Left colon (tissue), 2 donors: ENCODE results near the gene C2orf92. TPM values are rescaled to one million over a fixed set of nuclear protein-coding genes. Genes with fewer than 3 reads are reported as not detected.
"Not testable (repeated sequence)": the region's sequence is repeated elsewhere in the genome, so short reads cannot be mapped to it uniquely, and the experiment has no call there.

Source experiments
- ATAC-seq: fragments of 200-7000 bp; cut with Tn5 transposase; one replicate; pipeline ENCODE4 v1.9.1; 2020; ENCODE audit warnings: mild to moderate bottlenecking, moderate library complexity
- DNase-seq, 2 donors: peaks; one replicate each; pipeline ENCODE4 v3.0.0-alpha.2; 2020
- intact Hi-C, 2 donors: fragments of 100-400 bp; cut with DNase I in 1 of 2; cut with micrococcal nuclease in 1 of 2; formaldehyde crosslinking; loops; one replicate each; pipeline versions ENCODE4 v1.11.2 to v1.14.0; 2022; cut with DNase I, micrococcal nuclease
- long read RNA-seq: library from polyadenylated mRNA; unstranded; transcript quantifications from one replicate; pipeline ENCODE4 v2.0.0, GENCODE V29; 2021
- total RNA-seq, 2 donors: library from RNA; stranded (reverse); fragmentation: NEBNext Ultra II Directional; extraction: Animal tissue kit (Norgen Biotek cat#: 25700); gene quantifications; one replicate each; pipeline ENCODE4 v1.2.1, GENCODE V29; 2021
- donor health status: DM: no; HTN: no; CAD: no.
- donor health status: DM: yes; HTN: yes; CAD: no.

Gene C2orf92
- 1 to 10 TPM; 7.2 to 7.8 TPM for total RNA-seq
- long read RNA-seq, partial matches to known transcripts = 0 of 1 reads
- long read RNA-seq, other reads (novel, unspliced or antisense) = 1 of 1 reads

DNA sequence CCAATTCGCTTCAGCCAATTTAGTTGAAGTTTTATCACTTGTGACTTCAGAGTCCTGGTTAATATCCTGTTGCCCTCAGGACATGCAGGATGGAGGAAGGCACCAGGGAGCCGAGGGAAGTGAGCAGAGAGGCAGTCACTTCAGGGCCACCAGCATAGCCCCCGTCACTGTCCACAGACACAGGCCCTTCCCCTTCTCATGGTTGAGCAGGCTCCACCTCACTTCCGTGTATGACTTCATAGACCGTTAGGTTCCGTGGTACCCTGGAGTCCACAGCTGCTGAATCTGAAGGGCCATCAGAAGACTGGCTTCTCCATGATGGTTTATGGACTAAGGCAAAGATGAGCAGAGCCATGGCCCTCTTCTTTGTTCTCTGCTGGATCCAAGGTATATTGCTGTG is at the start of gene C2orf92:
Gene C2orf92, plus strand, starts transcription at position 266 of the 400 bp plus-strand sequence. Its CDS starts 76 bp downstream, at position 342.
- no peak for ATAC-seq
- DNase-seq = no peak
- intact Hi-C loops = no loop called here

DNA sequence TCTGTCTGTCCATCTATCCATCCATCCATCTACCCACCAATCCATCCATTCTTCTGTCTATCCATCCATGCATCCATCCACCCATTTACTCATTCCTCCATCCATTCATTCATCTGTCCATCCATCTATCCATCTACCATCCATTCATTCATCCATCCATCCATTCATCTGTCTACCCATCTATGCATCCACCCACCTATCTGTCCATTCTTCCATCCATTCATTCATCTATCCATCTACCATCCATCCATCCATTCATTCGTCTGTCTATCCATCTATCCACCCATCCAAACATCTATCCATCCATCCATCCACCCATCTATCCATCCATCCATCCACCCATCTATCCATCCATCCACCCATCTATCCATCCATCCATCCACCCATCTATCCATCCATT is 49.0 kb upstream of the C2orf92 start:
- DNase-seq, intact Hi-C loops, ATAC-seq: not testable (repeated sequence)

DNA sequence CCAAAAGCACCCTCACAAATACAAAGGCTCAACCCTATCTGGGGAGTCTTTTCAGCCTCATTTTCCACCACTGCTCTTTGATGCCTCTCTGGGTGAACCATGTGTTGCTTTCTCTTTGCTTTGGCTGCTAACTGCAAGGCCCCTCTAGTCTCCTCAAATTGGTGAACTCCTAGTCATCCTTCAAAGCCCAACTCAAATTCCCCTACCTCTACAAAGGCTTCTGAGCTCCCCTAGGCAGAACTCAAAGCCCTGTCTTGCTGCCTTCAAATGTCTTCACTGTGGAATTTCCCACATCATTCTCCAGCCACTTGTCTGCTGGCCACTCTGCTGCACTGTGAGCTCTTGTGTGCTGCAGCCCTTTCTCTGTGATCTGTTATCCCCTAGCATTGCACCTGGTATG is 46.5 kb upstream of the C2orf92 start:
- DNase-seq, intact Hi-C loops, ATAC-seq: not testable (repeated sequence)

DNA sequence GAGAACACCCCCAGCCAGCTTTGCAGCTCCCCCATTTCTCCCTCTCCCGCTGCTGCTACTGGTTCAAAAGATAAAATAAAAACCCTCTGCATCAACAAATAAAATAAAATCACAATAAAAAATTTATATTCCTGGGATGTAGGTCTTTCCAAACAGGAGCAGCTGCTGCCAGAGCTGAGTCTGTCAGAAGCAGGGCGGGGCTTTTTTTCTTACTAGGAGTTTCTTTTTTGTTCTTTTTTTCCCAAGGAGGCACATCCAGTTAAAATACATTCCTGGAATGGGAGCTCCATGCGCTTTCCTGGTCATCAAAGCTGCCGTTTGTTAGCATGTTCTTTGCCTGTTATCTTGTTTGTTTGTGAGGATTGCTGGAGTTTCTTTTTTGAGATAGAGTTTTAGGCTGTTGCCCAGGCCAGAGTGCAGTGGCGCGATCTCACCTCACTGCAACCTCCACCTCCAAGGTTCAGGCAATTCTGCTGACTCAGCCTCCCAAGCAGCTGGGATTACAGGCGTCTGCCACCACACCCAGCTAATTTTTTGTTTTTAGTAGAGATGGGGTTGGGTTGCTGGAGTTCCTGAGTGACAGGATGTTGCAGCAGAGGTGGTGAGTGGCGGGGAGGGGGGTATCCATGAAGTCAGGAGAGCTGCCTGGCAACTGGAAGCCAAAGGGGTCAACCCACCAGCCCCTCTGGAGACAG is 44.0 kb upstream of the C2orf92 start:
- DNase-seq, ATAC-seq, intact Hi-C loops: not testable (repeated sequence)

DNA sequence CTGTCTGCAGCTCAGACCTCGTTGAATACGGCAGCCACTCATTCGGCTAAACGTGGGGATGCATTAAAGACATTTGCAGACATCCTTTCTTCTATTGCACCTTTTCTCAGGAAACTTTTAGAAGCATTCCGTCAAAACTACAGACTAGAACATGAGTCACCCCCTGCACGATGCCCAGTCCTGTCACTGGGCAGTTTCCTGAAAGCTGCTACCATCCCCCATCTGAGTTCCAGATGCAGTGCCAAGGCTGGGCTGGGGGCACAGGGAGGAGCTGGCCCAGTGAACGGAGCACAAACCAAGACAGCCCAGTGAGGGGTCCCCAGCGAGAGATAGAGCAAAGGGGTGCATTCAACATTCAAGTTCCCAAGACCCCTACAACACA is 43.5 kb upstream of the C2orf92 start:
- ATAC-seq, intact Hi-C loops, DNase-seq: not testable (repeated sequence)

DNA sequence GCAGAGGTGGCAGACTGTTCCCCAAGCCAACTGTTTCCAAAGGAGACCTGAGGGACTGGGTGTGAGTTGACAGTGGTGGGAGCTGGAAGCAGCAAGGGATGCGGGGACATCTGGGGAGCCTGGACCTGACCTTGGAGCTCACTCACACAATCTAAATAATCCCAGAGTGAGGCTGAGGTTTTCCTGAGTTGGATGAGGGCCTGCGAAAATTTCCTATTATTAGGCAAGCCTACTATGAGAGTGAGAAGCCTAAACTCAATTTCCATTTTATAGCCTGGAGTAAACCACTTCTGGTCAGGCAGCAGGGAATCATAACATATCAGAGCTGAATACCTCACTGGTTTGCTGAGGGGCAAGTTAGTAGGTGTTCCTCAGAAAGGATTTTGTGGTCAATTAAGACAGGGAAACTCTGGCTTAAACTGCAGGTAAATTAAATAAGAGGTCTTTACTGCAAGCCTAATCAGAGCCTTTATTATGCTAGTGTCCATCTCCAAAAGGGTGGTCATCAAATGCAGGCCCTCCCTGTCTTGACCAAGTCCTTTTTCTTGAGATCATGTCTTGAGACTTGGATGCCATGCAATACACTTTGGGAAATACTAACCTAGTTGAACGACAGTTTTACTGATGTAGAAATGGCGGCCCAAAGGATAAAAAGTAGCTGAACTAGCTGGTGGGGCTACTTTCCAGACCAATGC is 25.3 kb upstream of the C2orf92 start:
- ATAC-seq (no peak), DNase-seq (no peak)
- intact Hi-C loops = no loop called here

DNA sequence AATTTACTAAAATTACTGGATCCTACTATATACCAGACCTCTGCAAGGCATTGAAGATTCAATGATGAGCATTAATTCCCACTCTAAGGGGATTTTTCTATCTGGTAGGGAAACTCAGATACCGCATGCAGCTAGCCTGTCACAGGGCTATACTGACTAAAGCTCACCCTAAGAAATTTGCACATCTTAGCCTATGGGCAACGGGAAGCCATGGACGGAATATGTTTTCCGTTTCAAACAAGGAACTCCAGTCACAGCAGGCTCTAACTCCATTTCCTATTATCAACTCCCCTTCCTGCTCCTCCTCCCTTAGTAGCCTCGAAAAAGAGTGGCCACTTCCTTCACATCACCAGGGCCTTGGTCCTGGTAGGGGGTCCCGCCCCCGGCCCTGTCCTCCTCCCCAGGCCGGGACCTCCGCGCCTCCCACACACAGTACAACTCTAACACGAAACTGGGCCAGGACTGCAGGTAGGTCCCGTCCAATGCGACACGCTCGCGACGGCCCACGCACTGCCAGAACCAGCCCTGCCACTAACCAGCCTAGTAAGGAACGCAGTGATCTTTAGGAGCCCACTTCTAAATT is 24.3 kb upstream of the C2orf92 start:
- DNase-seq = no peak
- intact Hi-C loops = no loop called here
- peak; percentile 41 for ATAC-seq

DNA sequence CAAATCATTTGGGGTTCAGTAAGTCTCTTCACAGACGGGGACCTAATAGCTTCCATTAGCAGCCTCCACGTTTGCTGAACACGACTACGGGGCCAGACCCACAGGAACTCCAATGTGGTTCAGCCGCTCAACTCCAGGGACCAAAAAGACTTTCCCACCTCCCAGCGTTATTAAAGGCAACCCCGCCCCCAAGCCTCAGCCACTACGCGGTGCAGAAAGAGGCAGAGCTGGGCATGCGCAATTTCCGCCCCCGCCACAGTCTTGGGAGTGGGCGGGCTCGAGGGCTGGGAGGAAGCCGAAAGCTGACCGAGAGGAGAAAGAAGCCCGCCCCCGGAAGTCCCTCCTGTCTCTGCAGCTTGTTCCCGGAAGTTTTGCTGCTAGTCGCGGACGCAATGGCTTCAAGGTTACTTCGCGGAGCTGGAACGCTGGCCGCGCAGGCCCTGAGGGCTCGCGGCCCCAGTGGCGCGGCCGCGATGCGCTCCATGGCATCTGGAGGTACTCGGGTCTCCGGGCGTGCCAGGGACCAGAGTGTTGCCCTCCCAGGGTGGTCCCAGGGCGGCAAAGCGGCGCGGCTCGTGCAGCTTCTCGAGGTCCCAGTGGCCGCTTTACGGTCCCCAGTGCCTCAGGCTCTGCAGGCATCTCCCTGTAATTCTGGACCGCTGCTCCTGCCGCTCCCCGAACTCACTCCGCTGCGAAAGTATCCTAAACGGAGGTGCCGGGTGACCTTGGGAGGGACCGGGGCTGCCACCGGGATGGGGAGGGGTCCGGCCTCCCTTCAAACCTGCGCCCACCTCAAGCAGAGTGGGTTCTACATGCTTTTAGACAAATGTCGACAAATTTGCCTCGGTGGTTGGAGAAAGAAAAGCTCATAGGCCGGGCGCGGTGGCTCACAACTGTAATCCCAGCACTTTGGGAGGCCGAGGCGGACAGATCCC is 23.6 kb upstream of the C2orf92 start, which contains the start of gene COX5B:
Gene COX5B, plus strand, starts transcription at position 368 of the 935 bp plus-strand sequence. Its CDS starts 25 bp downstream, at position 393.
- peak; percentile 99 for DNase-seq
- intact Hi-C loops = no loop called here

DNA sequence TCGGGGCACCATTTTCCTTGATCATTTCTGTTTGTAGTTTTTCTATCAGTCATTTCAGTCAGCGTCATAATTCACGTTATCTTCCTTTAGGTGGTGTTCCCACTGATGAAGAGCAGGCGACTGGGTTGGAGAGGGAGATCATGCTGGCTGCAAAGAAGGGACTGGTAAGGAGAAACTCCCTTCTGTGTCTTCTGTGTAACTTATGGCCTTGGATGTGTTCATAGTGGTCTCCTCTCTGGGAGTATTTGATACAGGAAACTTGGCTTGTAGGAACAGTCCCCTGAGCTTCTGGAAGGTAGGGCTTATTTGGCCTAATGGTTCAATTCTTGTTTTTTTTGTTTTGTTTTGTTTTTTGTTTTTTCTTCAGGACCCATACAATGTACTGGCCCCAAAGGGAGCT is 22.5 kb upstream of the C2orf92 start:
- intact Hi-C loops = no loop called here
- no peak for DNase-seq
- no peak for ATAC-seq

More for the DNA sequence above, 23.6 kb upstream of the C2orf92 start, which contains the start of gene COX5B:
- ATAC-seq = peak; percentile 91

DNA sequence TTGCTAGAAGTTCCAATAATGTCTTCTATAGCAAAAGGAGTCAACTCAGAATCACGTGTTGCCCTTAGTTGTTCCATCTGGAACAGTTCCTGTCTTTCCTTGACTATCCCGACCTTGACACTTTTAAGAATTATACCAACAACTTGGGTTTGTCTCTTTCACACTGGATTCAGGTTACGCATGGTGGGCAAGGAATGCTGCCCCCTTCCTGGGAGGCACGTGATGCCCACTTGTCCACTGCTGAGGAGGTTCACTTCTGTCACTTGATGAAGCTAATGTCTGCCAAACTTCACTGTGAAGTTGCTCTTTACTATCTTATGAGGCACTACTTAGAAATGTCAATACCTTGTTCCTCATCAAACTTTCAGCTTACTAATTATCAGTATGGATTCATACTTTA is 18.4 kb upstream of the C2orf92 start:
- ATAC-seq (no peak), DNase-seq (no peak)
- intact Hi-C loops = no loop called here

DNA sequence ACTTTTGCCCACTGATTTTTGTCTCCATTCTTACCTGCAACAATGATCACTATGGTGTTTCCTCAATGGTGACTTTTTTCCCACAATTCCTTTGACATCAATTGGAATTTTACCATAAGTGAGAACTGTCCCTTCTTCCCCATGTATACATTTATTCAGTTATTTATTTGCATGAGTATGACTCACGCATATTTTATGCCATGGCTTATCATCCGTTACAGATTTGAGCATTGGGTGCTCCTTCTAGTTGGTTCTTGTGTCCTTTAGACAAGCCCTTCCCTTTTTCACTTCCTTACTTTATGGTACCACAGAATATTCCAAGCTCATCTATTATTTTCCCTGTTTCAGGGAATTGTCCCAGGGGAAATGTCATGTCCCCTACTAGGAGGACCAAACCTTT is 16.0 kb upstream of the C2orf92 start:
- ATAC-seq (no peak), DNase-seq (no peak)
- intact Hi-C loops = no loop called here

DNA sequence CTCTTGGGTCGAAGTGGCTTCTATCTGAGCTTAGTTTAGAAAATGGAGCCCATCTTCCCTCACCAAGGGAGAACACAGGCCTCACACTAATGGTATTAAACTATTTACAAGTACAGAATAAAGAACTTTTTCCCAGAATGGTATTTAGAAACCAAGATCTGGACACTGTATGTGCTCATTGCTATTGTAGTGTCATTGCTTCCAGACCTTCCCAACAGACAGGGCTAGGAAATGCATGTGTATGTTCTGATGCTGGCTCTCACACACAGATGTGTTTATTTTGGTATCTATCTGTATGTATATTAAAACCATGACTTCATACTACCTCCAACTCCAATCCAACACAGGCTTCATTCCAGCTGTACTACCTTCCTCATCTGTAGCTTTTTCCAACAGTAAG is 15.6 kb upstream of the C2orf92 start:
- intact Hi-C loops = no loop called here

DNA sequence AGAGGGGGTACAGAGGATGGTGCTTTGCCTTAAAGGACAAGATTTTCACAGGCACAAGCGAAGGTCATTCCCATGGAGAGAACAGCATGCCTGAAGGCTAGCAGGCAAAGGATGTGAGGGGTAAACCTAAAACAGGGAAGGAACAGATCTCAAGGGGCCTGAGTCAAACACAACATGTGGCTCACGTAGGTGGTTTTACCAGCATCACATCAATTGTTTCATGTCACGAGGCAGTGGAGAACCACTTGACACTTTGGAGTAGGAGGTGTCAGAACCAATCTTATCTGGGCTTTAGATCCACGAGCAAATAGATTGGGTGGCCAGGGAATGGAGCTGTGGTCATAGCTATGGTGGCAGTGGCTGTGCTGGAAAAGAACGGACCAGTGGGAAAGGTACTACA is 15.2 kb upstream of the C2orf92 start:
- no peak for DNase-seq
- intact Hi-C loops = no loop called here
- ATAC-seq = no peak

More for the DNA sequence above, 15.6 kb upstream of the C2orf92 start:
- ATAC-seq (no peak), DNase-seq (no peak)

DNA sequence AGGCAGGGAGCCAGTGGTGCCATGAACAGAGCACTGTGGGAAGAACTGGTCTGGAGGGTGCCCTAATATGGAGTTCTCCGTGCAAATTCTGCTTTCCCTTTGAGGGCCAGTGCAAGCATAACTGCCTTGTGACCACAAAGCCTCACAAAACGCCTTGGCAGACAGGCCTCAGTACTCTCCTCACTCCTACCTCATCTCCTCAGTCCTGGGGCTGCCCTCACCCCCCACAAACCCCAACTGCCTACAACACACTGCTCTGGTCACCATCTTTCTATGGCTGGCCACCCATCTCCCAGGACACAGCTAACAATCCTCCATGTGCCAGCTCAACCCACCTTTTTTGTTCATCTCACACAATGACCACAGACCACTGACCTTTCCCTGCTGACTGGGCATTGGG is 14.7 kb upstream of the C2orf92 start:
- intact Hi-C loops = no loop called here
- DNase-seq (no peak), ATAC-seq (no peak)

DNA sequence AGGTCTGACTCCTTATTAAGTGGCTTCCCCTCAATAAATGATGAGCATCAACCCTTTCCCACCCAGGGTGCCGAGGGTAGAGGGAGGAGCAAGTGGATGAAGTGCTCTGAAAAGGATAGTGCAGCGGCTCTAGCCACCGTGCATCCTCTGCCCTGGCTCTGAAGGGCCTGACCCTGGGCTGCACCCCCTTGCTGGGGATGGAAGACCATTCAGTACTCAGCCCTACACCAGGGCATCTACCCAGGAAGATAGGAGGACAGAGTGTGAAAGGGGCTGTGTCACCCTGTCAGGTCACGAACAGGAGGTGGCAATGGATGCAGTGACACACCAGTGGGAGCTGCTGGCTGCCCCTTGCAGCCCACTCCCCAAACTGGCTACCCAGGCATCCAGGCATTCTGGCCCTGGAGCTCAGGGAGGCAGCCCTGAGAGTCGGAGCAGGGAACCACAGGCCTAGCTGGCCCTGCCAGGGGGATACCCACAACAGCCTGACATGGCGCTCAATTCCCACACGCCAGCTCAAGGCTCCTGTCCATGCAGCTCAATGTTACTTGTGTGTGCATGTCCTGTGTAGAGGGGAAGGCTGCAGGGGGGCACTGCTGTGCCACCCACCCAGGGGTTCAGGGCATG is 13.3 kb upstream of the C2orf92 start:
- DNase-seq (no peak), ATAC-seq (no peak)
- intact Hi-C loops = no loop called here

DNA sequence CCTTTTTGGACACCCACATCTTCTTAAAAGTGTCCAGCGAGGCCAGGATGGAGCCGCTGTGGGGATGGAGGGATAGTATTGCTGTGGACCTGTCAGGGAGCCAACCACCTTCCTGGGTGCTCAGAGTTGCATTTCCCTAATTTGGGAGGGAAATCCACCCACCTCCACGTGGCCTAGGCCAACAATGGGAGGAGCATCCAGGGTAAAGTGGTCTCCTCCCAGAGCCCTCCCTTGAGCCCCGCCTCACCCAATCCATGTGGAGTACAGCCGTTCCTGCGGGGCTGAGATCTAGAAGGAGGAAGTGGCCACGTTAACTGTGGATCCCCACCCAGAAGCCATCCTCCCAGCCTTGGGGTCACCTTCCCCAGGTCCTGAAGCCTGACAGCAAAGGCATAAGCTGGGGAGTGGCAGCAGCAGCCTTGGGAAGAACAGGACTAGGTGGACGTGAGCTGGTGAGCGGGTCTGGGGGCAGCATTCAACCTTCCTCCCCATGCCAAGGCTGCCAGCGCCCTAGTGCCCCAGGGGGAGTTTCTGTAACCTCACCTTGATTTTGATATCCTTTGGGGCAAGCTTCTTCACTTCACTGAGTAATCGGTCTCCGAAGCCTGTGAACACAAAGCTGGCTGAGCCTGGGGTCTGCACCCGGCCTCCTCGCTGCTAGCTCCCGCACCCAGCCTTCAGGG is 12.5 kb upstream of the C2orf92 start:
- ATAC-seq (peak; percentile 15), DNase-seq (no peak)
- intact Hi-C loops = no loop called here

DNA sequence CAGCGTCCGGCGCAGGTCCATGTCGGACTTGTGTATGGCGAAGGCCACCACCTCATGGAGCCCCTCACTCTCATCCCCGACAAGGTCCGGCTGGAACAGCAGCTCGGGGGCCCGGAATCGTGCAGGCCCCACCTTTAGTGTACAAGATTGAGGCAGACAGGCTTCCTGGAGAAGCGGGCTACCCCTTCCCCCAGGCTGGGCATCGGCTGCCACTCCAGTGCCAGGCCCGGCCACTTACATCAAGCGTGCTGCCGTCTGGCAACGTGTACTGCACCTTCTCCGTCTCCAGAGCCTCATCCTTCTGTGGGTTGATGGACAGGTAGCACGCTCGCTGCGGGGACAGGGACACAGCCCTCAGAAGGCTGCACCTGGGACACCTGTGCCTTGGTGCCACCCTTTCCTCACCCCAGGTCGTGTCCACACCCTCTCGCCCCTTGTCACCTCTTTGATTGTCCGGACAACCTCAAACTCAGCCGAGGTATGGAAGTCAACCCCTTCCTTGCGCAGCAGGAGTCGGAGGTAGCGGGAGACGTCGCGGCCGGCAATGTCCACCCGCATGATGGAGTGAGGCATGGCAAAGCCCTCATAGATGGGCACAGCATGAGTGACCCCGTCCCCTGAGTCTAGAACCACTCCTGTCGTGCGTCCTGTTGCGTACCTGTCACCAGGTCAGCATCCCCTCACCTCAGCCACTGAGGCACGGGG is 11.4 kb upstream of the C2orf92 start:
- DNase-seq (no peak), ATAC-seq (no peak)
- intact Hi-C loops = no loop called here
